ENCODE results near the gene SCGB1D2. TPM values are rescaled to one million over a fixed set of nuclear protein-coding genes. Genes with fewer than 3 reads are reported as not detected.

The SCGB1D2 gene
- total and polyA plus RNA-seq, 10 of the 15 experiments (the other 5 are each of a cell fraction or from before 2014, with no cell fraction given): 0.48 TPM; not detected in 9

DNA sequence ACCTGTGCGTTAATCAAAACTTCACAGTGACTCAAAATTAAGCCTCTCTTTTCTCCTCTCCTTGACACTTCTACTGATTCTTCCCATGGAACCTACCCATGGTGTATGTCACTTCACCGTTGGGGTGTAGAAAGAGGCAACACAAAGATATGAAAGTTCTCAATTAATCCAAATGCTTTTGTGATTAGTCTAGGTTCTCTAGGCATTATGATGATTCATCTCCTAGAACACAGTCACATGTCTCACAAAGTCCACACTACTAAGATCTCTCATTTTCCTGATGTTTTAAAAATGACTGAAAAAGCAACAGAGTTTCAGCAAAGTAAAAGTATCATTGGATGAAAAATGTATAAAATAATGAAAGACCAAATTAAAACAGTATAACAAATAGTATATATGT, 14.2 kb downstream of the SCGB1D2 start:
- no peak overlapping the region for H3K4me2 ChIP-seq (ENCODE audit: control insufficient read depth, insufficient read depth)
- ChIA-PET CTCF (interaction anchor here (0.6 kb wide), 1 partner anchor 112 kb away, joined by 3 read pairs; no protein-coding TSS in a partner anchor), POLR2A (interaction anchor here (0.7 kb wide), 1 partner anchor 730 kb away, joined by 3 read pairs; no protein-coding TSS in a partner anchor), RAD21 (ENCODE audit: unreplicated experiment) (no interaction called here), SMC1A (ENCODE audit: uncharacterized antibody, unreplicated experiment) (no interaction called here)
- H3K4me1 ChIP-seq (ENCODE audit: control insufficient read depth, insufficient read depth, low read length): no peaks in the 10 kb centered on the region
- H3K27ac ChIP-seq (ENCODE audit: control insufficient read depth, insufficient read depth): no peak overlapping the region
- 54% methylated on average over 2 of the region's 2 CpGs for WGBS (ENCODE audit: insufficient coverage, insufficient replicate concordance, low lambda C conversion rate, missing lambda C conversion rate)
- DNase-seq (ENCODE audit: low read depth, low spot score) (no peak), ATAC-seq (no peak), FAIRE-seq (no peak)
- H2AFZ ChIP-seq (ENCODE audit: control insufficient read depth, low read depth, low read length): no peak overlapping the region
- BruUV-seq (replicated peaks): no TSS peak
- H4K20me1 ChIP-seq (ENCODE audit: control insufficient read depth, insufficient read depth): no peaks in the 10 kb centered on the region
- TF ChIP-seq NR2C1 (IDR thresholded peaks at IDR 0.05) (no peak), STAT3 (IDR thresholded peaks at IDR 0.05; ENCODE audit: low read depth, low read length) (no peak), ZZZ3 (IDR thresholded peaks at IDR 0.05; ENCODE audit: control insufficient read depth, insufficient read length, low read depth) (no peak), NR2F1 (conservative IDR thresholded peaks at IDR 0.05) (no peak), CEBPB (IDR thresholded peaks at IDR 0.05; ENCODE audit: borderline replicate concordance in 1 of 2, low read depth in 2 of 2, low read length in 2 of 2) (no peak)
- TF ChIP-seq, protein P1, sequence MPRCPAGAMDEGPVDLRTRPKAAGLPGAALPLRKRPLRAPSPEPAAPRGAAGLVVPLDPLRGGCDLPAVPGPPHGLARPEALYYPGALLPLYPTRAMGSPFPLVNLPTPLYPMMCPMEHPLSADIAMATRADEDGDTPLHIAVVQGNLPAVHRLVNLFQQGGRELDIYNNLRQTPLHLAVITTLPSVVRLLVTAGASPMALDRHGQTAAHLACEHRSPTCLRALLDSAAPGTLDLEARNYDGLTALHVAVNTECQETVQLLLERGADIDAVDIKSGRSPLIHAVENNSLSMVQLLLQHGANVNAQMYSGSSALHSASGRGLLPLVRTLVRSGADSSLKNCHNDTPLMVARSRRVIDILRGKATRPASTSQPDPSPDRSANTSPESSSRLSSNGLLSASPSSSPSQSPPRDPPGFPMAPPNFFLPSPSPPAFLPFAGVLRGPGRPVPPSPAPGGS (IDR thresholded peaks at IDR 0.05; ENCODE audit: borderline replicate concordance, insufficient read depth, low read depth, low read length, poor library complexity, severe bottlenecking): no peak
- no peaks in the 10 kb centered on the region for H3K36me3 ChIP-seq (ENCODE audit: control insufficient read depth in 2 of 2, insufficient read depth in 2 of 2, low read length in 1 of 2)
- no peaks in the 10 kb centered on the region for H3K79me2 ChIP-seq (ENCODE audit: control insufficient read depth, insufficient read depth, low read length)
- no peak overlapping the region for H3K9ac ChIP-seq (ENCODE audit: control insufficient read depth, insufficient read depth, low read length)
- H3K4me3 ChIP-seq: no peak overlapping the region
- in situ Hi-C loops (cut with MboI): no loop called here
- peaks cover 7% of the 10 kb centered on the region; the same call in 2 of the 3 replicates for H3K9me3 ChIP-seq (replicated peaks; ENCODE audit: control insufficient read depth, insufficient read depth, low read length)
- intact Hi-C loops (cut with micrococcal nuclease; ENCODE audit: unreplicated experiment): no loop called here
- H3K27me3 ChIP-seq (replicated peaks in 1 of 2; ENCODE audit: control insufficient read depth in 2 of 2, insufficient read depth in 2 of 2, low read length in 1 of 2): no peaks in the 10 kb centered on the region
